Fibroblast of skin of left quadriceps (primary cell): ENCODE data around the gene CARMIL1.
"Not testable (repeated sequence)": the region's sequence is repeated elsewhere in the genome, so short reads cannot be mapped to it uniquely, and the experiment has no call there.

Source experiments
- DNase-seq, 2 experiments: peaks; one replicate each; pipeline ENCODE4 v3.0.0-alpha.2; 2013; ENCODE audit warnings: low read depth in 2 of 2

CARMIL1 gene

DNA sequence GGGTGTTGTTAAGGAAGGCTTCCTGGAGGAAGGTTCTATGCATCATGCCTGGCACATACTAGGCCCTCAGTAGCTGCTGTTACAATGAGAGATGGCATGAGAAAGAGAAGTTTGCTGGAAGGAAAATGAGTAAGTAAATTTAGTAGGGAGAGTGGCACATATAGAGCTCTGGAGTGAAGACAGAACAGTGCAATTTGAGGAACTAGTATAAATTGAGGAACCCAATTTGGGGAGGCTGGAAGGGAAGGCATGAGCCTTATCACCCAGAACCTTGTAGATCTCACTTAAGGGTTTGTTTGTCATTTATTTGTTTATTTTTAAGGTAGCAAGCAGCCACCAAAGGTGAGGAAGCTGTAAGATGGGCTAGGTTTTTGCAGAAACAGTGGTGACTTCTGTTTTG is 285.8 kb downstream of the CARMIL1 start:
- DNase-seq, result no peak

- DNase-seq, result no peak
These were observed 291.4 kb downstream of the CARMIL1 start for GRCh38 chr6:25570578-25570977.

- no peak for DNase-seq
These were observed 297.7 kb downstream of the CARMIL1 start for GRCh38 chr6:25576919-25577318.

- DNase-seq, result no peak
These were observed 299.4 kb downstream of the CARMIL1 start for GRCh38 chr6:25578538-25578937.

DNA sequence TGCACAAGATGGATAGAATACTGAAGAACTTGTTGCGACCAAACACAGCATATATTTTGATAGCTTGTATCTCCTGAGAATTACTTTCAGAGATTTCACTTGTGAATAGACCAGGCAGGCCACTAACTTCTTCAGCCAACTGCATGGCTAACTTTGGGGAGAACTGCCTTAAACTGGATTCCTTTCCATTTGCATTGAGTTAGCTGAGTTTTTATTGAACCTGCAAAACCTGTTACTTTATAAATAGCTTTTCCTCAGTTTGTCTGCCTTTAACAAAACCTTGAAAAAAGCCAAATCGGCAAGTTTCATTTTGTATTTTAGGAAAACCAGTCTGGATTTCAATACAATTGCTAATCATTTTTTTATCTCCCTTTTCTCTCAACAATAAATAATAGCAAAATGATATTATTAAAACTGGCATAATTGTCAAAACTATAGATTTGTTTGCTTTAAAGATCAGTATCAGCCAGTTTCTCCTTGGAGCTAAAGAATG is 300.3 kb downstream of the CARMIL1 start:
- DNase-seq, result no peak

GRCh38 chr6:25579902-25580495 is 300.8 kb downstream of the CARMIL1 start:
- DNase-seq, result no peak

DNA sequence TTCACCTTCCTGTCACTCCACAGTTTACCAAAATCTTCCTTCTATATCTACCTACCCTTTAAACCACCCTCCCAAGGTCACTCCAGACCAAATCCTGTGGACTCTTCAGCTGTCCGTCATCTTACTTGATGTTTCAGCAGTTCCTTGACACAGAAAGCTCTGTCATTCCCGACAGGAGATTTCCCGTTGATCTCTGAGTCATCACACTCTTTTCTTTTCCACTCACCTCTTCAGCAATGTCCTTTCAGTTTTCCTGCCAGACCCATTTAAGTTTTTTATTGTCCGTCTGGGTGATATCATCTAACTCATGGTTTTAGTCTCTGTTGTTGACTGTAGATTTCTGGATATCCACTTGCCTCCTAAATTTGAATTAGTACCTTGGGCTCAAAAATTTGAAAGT is 302.9 kb downstream of the CARMIL1 start:
- DNase-seq, result no peak

GRCh38 chr6:25583099-25583498 is 303.9 kb downstream of the CARMIL1 start:
- DNase-seq, result no peak

DNA sequence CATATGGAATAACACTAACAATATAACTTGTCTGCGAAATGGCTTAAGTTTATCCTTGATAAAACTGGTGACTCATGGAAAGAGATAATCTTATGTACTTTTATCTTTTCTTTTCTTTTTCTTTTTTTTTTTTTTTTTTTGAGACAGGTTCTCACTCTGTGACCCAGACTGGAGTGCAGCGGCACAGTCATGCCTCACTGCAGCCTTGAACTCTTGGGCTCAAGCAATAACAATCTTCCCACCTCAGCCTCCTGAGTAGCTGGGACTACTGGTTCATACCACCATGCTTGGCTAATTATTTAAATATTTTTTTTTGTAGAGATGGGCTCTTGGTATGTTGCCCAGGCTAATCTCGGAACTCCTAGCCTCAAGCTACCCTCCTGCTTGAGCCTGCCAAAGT is 304.7 kb downstream of the CARMIL1 start:
- no peak for DNase-seq

DNA sequence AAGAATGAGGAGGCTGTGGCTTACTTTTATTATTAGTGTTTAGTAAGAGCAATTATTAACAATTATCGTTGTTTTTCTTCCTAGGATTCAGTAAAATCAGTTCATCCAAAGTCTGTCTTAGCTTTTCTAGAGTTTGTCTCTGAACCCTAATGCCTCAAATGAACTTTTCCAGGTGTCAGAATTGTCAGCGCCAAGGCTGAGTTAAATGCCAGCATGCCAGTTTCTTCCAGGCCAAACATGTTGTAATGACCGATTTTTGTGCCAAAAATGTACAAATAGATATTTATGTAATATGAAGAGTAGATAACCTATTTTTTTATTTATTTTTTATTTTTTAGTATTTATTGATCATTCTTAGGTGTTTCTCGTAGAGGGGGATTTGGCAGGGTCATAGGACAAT is 306.1 kb downstream of the CARMIL1 start:
- no peak for DNase-seq

DNA sequence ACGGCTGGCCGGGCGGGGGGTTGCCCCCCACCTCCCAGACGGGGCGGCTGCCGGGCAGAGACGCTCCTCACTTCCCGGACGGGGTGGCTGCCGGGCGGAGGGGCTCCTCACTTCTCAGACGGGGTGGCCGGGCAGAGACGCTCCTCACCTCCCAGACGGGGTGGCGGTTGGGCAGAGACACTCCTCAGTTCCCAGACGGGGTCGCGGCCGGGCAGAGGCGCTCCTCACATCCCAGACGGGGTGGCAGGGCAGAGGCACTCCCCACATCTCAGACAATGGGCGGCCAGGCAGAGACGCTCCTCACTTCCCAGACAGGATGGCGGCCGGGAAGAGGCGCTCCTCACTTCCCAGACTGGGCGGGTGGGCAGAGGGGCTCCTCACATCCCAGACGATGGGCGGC is 306.9 kb downstream of the CARMIL1 start:
- not testable (repeated sequence) for DNase-seq

DNA sequence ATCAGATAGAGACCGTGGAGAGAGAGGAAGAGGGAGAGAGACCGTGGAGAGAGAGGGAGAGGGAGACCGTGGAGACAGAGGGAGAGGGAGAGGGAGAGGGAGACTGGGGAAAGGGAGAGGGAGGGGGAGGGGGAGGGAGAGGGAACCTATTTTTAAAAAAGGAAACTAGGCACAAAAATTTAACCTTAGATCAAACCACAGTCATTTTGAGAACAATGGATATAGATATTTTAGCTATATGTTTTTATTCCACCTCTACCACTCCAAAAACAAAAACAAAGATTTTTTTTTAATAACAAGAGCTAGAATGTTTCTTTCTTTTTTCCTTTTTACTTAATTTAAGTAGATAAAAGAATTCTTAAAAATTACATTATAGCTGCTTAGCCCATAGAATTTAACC is 307.8 kb downstream of the CARMIL1 start:
- no peak for DNase-seq

DNA sequence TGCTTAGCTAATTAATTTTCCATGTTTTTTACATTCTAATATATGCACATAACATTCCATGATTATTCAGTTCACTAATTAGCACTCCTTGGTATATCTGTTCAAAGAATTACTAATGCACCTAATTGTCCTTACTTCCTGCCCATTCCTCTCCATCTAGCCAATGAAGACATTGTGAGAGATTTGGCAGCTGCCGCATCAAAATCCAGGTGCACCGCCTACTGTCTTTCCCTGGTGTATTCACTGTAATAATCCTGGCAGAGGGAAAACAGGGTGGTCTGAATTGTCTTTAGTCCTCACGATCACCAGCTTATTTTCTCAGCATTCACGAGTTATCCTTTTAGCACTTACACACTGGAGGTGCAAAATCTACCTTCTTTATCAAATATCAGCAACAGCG is 311.8 kb downstream of the CARMIL1 start:
- DNase-seq, result no peak

- DNase-seq, result no peak
These were observed 318.0 kb downstream of the CARMIL1 start for GRCh38 chr6:25596928-25597818.

- DNase-seq, result no peak
These were observed 320.4 kb downstream of the CARMIL1 start for GRCh38 chr6:25599516-25600085.

DNA sequence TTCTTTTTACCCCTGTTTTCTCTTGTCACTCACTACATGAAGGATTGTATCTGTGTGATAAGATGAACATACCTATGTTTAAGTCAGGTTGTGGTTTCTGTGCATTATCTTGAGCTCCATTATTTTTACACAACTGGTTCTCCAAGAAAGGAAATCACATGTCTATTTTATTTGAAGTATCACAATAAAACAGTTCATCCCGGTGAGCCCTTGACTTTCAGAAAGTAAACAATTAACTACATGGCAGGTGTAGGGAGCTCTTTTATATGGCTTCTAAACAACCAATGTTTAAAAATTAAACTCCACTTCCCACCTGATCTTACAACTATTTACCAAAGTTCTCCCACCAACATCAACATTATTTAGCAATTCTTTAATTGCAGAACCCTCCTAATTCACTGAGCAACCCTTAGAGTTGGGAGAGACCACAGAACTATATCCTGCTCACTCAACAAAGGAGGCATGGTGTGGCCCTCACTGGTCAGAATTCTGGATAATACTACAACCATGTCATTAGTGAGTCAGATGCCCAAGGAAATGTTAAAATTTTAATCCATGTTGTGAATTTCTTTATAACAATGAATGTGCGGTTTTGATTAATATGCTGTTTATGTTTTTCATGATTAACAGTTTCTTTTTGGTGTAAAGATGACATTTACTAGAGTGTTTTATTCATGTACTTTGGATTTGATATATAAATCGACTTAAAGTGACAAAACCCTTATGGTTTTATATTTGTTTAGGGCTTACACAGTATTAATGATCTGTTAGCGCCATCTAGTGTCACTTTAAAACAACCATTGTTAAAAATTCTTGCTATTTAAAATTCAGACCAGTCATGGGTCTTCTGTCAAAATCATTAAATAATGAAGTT is 322.9 kb downstream of the CARMIL1 start:
- peak; percentile 16 to 22 for DNase-seq

DNA sequence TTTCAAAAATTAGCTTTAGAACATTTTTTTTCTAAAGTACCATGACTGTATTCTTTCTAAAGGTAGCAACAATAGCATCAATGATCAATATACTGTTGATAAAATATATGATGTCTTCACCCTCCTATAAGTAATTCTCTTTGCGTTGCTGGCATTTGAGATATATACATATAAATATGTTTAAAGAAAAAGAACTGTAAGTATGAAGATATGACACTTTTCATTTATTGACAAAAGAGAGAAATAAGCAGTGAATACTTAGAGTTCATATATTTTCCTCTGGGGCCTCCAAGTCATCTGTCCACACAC is 323.5 kb downstream of the CARMIL1 start:
- DNase-seq, result no peak

GRCh38 chr6:25603251-25603650 is 324.1 kb downstream of the CARMIL1 start:
- no peak for DNase-seq

- no peak for DNase-seq
These were observed 327.0 kb downstream of the CARMIL1 start for GRCh38 chr6:25606151-25606550.

DNA sequence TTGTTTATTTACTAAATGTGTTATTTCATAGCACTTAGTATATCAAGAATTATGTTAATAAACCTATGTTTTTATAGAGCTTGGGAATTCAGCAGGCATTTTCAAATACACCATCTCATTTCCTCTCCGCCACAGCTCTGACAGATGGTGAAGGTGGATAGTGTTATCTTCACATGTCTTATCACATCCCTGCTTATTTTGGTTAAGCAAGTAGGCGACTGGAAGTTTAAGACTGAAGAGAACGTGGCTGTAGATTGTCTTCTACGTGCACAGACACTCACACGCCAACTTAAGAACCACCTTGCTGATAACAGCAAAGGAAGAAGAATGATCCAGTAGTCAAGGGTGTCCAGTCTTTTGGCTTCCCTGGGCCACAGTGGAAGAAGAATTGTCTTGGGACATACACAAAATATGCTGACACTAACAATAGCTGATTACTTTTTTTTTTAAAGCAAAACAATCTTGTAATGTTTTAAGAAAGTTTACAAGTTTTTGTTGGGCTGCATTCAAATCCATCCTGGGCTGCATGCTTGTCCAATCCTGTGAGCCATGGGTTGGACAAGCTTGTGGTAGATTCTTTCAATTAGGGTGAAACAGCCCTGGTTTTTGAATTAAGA is 329.5 kb downstream of the CARMIL1 start:
- no peak for DNase-seq

DNA sequence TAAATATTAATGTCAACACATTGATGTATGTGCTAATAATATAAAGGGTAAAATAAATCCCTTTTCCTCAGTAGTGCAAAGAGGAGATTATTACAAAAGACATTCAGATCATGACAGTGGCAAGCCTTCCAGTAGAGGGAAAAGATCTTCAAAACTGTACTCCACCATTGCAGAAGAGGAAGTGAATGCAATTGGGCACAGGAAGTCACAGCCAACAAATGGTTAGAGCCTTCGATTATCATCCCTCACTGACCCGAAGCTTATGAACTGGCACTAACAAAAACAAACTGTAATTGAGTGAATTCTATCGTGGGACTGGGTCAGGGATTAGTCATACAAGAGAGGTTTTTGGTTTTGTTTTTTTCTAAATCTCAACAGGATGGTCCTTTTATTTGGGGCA is 333.5 kb downstream of the CARMIL1 start:
- no peak for DNase-seq

- no peak for DNase-seq
These were observed 334.2 kb downstream of the CARMIL1 start for GRCh38 chr6:25613415-25613814.
